ENCODE results near the gene VPS37D. TPM values are rescaled to one million over a fixed set of nuclear protein-coding genes. Genes with fewer than 3 reads are reported as not detected.
"Not testable (repeated sequence)": the region's sequence is repeated elsewhere in the genome, so short reads cannot be mapped to it uniquely, and the experiment has no call there.

The VPS37D gene
- total RNA-seq, 1 donor from 2014 or later, result 3.1 TPM

GRCh38 chr7:73645643-73646174 lies 21.9 kb upstream of the VPS37D start:
- peaks cover 41 to 52% (median 43%) of the 10 kb centered on the region in 3 donors for H3K27me3 ChIP-seq (ENCODE audit: control insufficient read depth in 3 of 3, insufficient read depth in 3 of 3, low read length in 3 of 3)
- H3K36me3 ChIP-seq (ENCODE audit: control insufficient read depth in 3 of 3, insufficient read depth in 3 of 3, low read length in 3 of 3), result no peaks in the 10 kb centered on the region
- no peak overlapping the region for H3K9ac ChIP-seq (ENCODE audit: low read depth in 1 of 3, low read length in 3 of 3)
- peaks cover 0 to 2% (median 0%) of the 10 kb centered on the region in 3 donors for H3K4me1 ChIP-seq (ENCODE audit: control insufficient read depth in 3 of 3, insufficient read depth in 3 of 3, low read length in 3 of 3)
- H3K9me3 ChIP-seq (ENCODE audit: control insufficient read depth in 3 of 3, low read length in 3 of 3), result peaks cover 0 to 3% (median 2%) of the 10 kb centered on the region in 3 donors
- H3K4me3 ChIP-seq (ENCODE audit: low read length in 3 of 3), result no peak overlapping the region
- H3K27ac ChIP-seq (ENCODE audit: low read depth, low read length), result no peak overlapping the region

- Histone ChIP-seq H3K9me3 (ENCODE audit: control insufficient read depth in 3 of 3, low read length in 3 of 3) (no peaks in the 10 kb centered on the region), H3K27me3 (ENCODE audit: control insufficient read depth in 3 of 3, insufficient read depth in 3 of 3, low read length in 3 of 3) (peaks cover 38 to 53% (median 47%) of the 10 kb centered on the region in 3 donors), H3K4me3 (ENCODE audit: low read length in 3 of 3) (no peak overlapping the region), H3K9ac (ENCODE audit: low read depth in 1 of 3, low read length in 3 of 3) (no peak overlapping the region), H3K4me1 (ENCODE audit: control insufficient read depth in 3 of 3, insufficient read depth in 3 of 3, low read length in 3 of 3) (peaks cover 0 to 2% (median 0%) of the 10 kb centered on the region in 3 donors), H3K27ac (ENCODE audit: low read depth, low read length) (no peak overlapping the region), H3K36me3 (ENCODE audit: control insufficient read depth in 3 of 3, insufficient read depth in 3 of 3, low read length in 3 of 3) (no peaks in the 10 kb centered on the region)
Measured at GRCh38 chr7:73646785-73647724, 20.6 kb upstream of the VPS37D start.

GRCh38 chr7:73647725-73648592 lies 19.7 kb upstream of the VPS37D start:
- Histone ChIP-seq H3K9ac (ENCODE audit: low read depth in 1 of 3, low read length in 3 of 3) (peak overlapping the region in 1 of 3 donors; percentile 57), H3K27ac (ENCODE audit: low read depth, low read length) (no peak overlapping the region), H3K4me1 (ENCODE audit: control insufficient read depth in 3 of 3, insufficient read depth in 3 of 3, low read length in 3 of 3) (peaks cover 0 to 2% (median 0%) of the 10 kb centered on the region in 3 donors), H3K9me3 (ENCODE audit: control insufficient read depth in 3 of 3, low read length in 3 of 3) (no peaks in the 10 kb centered on the region), H3K4me3 (ENCODE audit: low read length in 3 of 3) (peak overlapping the region; percentile 14 to 54 (median 36)), H3K36me3 (ENCODE audit: control insufficient read depth in 3 of 3, insufficient read depth in 3 of 3, low read length in 3 of 3) (no peaks in the 10 kb centered on the region), H3K27me3 (ENCODE audit: control insufficient read depth in 3 of 3, insufficient read depth in 3 of 3, low read length in 3 of 3) (peaks cover 38 to 53% (median 47%) of the 10 kb centered on the region in 3 donors)

GRCh38 chr7:73648593-73649332 lies 18.9 kb upstream of the VPS37D start:
- H3K27me3 ChIP-seq (ENCODE audit: control insufficient read depth in 3 of 3, insufficient read depth in 3 of 3, low read length in 3 of 3), result peaks cover 35 to 53% (median 47%) of the 10 kb centered on the region in 3 donors
- H3K9ac ChIP-seq (ENCODE audit: low read depth in 1 of 3, low read length in 3 of 3), result no peak overlapping the region
- no peaks in the 10 kb centered on the region for H3K9me3 ChIP-seq (ENCODE audit: control insufficient read depth in 3 of 3, low read length in 3 of 3)
- no peaks in the 10 kb centered on the region for H3K36me3 ChIP-seq (ENCODE audit: control insufficient read depth in 3 of 3, insufficient read depth in 3 of 3, low read length in 3 of 3)
- H3K4me1 ChIP-seq (ENCODE audit: control insufficient read depth in 3 of 3, insufficient read depth in 3 of 3, low read length in 3 of 3), result peaks cover 0 to 2% (median 0%) of the 10 kb centered on the region in 3 donors
- no peak overlapping the region for H3K27ac ChIP-seq (ENCODE audit: low read depth, low read length)
- no peak overlapping the region for H3K4me3 ChIP-seq (ENCODE audit: low read length in 3 of 3)

GRCh38 chr7:73649576-73649975 lies 18.1 kb upstream of the VPS37D start:
- H3K9me3 ChIP-seq (ENCODE audit: control insufficient read depth in 3 of 3, low read length in 3 of 3), result no peaks in the 10 kb centered on the region
- peaks cover 0 to 2% (median 0%) of the 10 kb centered on the region in 3 donors for H3K4me1 ChIP-seq (ENCODE audit: control insufficient read depth in 3 of 3, insufficient read depth in 3 of 3, low read length in 3 of 3)
- no peak overlapping the region for H3K27ac ChIP-seq (ENCODE audit: low read depth, low read length)
- H3K4me3 ChIP-seq (ENCODE audit: low read length in 3 of 3), result no peak overlapping the region
- H3K9ac ChIP-seq (ENCODE audit: low read depth in 1 of 3, low read length in 3 of 3), result no peak overlapping the region
- peaks cover 35 to 49% (median 45%) of the 10 kb centered on the region in 3 donors for H3K27me3 ChIP-seq (ENCODE audit: control insufficient read depth in 3 of 3, insufficient read depth in 3 of 3, low read length in 3 of 3)
- H3K36me3 ChIP-seq (ENCODE audit: control insufficient read depth in 3 of 3, insufficient read depth in 3 of 3, low read length in 3 of 3), result no peaks in the 10 kb centered on the region

GRCh38 chr7:73650524-73650923 lies 17.1 kb upstream of the VPS37D start:
- Histone ChIP-seq H3K36me3 (ENCODE audit: control insufficient read depth in 3 of 3, insufficient read depth in 3 of 3, low read length in 3 of 3) (no peaks in the 10 kb centered on the region), H3K27me3 (ENCODE audit: control insufficient read depth in 3 of 3, insufficient read depth in 3 of 3, low read length in 3 of 3) (peaks cover 35 to 44% (median 42%) of the 10 kb centered on the region in 3 donors), H3K9me3 (ENCODE audit: control insufficient read depth in 3 of 3, low read length in 3 of 3) (no peaks in the 10 kb centered on the region), H3K4me1 (ENCODE audit: control insufficient read depth in 3 of 3, insufficient read depth in 3 of 3, low read length in 3 of 3) (peaks cover 0 to 2% (median 0%) of the 10 kb centered on the region in 3 donors), H3K4me3 (ENCODE audit: low read length in 3 of 3) (no peak overlapping the region), H3K9ac (ENCODE audit: low read depth in 1 of 3, low read length in 3 of 3) (no peak overlapping the region), H3K27ac (ENCODE audit: low read depth, low read length) (no peak overlapping the region)

GRCh38 chr7:73652541-73652949 lies 15.1 kb upstream of the VPS37D start:
- Histone ChIP-seq H3K36me3 (ENCODE audit: control insufficient read depth in 3 of 3, insufficient read depth in 3 of 3, low read length in 3 of 3) (no peaks in the 10 kb centered on the region), H3K4me1 (ENCODE audit: control insufficient read depth in 3 of 3, insufficient read depth in 3 of 3, low read length in 3 of 3) (no peaks in the 10 kb centered on the region), H3K9ac (ENCODE audit: low read depth in 1 of 3, low read length in 3 of 3) (no peak overlapping the region), H3K9me3 (ENCODE audit: control insufficient read depth in 3 of 3, low read length in 3 of 3) (no peaks in the 10 kb centered on the region), H3K27ac (ENCODE audit: low read depth, low read length) (no peak overlapping the region), H3K4me3 (ENCODE audit: low read length in 3 of 3) (no peak overlapping the region), H3K27me3 (ENCODE audit: control insufficient read depth in 3 of 3, insufficient read depth in 3 of 3, low read length in 3 of 3) (peaks cover 22 to 28% (median 24%) of the 10 kb centered on the region in 3 donors)

- H3K27me3 ChIP-seq (ENCODE audit: control insufficient read depth in 3 of 3, insufficient read depth in 3 of 3, low read length in 3 of 3); H3K9ac ChIP-seq (ENCODE audit: low read depth in 1 of 3, low read length in 3 of 3); H3K4me1 ChIP-seq (ENCODE audit: control insufficient read depth in 3 of 3, insufficient read depth in 3 of 3, low read length in 3 of 3); H3K9me3 ChIP-seq (ENCODE audit: control insufficient read depth in 3 of 3, low read length in 3 of 3); H3K27ac ChIP-seq (ENCODE audit: low read depth, low read length); H3K36me3 ChIP-seq (ENCODE audit: control insufficient read depth in 3 of 3, insufficient read depth in 3 of 3, low read length in 3 of 3); H3K4me3 ChIP-seq (ENCODE audit: low read length in 3 of 3): not testable (repeated sequence)
Measured at GRCh38 chr7:73655309-73655708, 12.3 kb upstream of the VPS37D start.

GRCh38 chr7:73659983-73660382 lies 7.6 kb upstream of the VPS37D start:
- Histone ChIP-seq H3K27me3 (ENCODE audit: control insufficient read depth in 3 of 3, insufficient read depth in 3 of 3, low read length in 3 of 3) (peaks cover 0 to 2% (median 0%) of the 10 kb centered on the region in 3 donors), H3K27ac (ENCODE audit: low read depth, low read length) (no peak overlapping the region), H3K4me1 (ENCODE audit: control insufficient read depth in 3 of 3, insufficient read depth in 3 of 3, low read length in 3 of 3) (no peaks in the 10 kb centered on the region), H3K9me3 (ENCODE audit: control insufficient read depth in 3 of 3, low read length in 3 of 3) (peaks cover 0 to 7% (median 0%) of the 10 kb centered on the region in 3 donors), H3K36me3 (ENCODE audit: control insufficient read depth in 3 of 3, insufficient read depth in 3 of 3, low read length in 3 of 3) (no peaks in the 10 kb centered on the region), H3K9ac (ENCODE audit: low read depth in 1 of 3, low read length in 3 of 3) (no peak overlapping the region), H3K4me3 (ENCODE audit: low read length in 3 of 3) (no peak overlapping the region)
